ENCODE results near the gene RBM6.

- TF ChIP-seq, protein P1, sequence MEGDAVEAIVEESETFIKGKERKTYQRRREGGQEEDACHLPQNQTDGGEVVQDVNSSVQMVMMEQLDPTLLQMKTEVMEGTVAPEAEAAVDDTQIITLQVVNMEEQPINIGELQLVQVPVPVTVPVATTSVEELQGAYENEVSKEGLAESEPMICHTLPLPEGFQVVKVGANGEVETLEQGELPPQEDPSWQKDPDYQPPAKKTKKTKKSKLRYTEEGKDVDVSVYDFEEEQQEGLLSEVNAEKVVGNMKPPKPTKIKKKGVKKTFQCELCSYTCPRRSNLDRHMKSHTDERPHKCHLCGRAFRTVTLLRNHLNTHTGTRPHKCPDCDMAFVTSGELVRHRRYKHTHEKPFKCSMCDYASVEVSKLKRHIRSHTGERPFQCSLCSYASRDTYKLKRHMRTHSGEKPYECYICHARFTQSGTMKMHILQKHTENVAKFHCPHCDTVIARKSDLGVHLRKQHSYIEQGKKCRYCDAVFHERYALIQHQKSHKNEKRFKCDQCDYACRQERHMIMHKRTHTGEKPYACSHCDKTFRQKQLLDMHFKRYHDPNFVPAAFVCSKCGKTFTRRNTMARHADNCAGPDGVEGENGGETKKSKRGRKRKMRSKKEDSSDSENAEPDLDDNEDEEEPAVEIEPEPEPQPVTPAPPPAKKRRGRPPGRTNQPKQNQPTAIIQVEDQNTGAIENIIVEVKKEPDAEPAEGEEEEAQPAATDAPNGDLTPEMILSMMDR (IDR thresholded peaks at IDR 0.05) = no peak
- TF ChIP-seq POLR2A (IDR thresholded peaks at IDR 0.05) = no peak
- no peak for TF ChIP-seq POLR2AphosphoS5 (IDR thresholded peaks at IDR 0.05)
Observed at GRCh38 chr3:49899815-49900214, 40.1 kb upstream of the RBM6 start.
